ENCODE data around the gene MRPL49.

GRCh38 chr11:65121865-65122696 is at the start of gene MRPL49, which contains the start of gene FAU:
- peak; percentile 97 for TF ChIP-seq POLR2A (IDR thresholded peaks at IDR 0.05)
- TF ChIP-seq, protein P1, sequence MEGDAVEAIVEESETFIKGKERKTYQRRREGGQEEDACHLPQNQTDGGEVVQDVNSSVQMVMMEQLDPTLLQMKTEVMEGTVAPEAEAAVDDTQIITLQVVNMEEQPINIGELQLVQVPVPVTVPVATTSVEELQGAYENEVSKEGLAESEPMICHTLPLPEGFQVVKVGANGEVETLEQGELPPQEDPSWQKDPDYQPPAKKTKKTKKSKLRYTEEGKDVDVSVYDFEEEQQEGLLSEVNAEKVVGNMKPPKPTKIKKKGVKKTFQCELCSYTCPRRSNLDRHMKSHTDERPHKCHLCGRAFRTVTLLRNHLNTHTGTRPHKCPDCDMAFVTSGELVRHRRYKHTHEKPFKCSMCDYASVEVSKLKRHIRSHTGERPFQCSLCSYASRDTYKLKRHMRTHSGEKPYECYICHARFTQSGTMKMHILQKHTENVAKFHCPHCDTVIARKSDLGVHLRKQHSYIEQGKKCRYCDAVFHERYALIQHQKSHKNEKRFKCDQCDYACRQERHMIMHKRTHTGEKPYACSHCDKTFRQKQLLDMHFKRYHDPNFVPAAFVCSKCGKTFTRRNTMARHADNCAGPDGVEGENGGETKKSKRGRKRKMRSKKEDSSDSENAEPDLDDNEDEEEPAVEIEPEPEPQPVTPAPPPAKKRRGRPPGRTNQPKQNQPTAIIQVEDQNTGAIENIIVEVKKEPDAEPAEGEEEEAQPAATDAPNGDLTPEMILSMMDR (IDR thresholded peaks at IDR 0.05) = no peak
- no peak for TF ChIP-seq EP300 (IDR thresholded peaks at IDR 0.05; ENCODE audit: low read depth)
